Myocyte (in vitro differentiated cells): ENCODE measurements around the gene USP54. TPM values are rescaled to one million over a fixed set of nuclear protein-coding genes. Genes with fewer than 3 reads are reported as not detected.
"Not testable (repeated sequence)": the region's sequence is repeated elsewhere in the genome, so short reads cannot be mapped to it uniquely, and the experiment has no call there.

Experiments used
- DNase-seq: peaks from one replicate; pipeline ENCODE4 v3.0.0-alpha.2; 2012; ENCODE audit warnings: low read depth
- polyA plus RNA-seq: library from polyadenylated mRNA; unstranded; fragments of >200 nt; gene quantifications from one replicate; pipeline ENCODE4 v1.2.1, GENCODE V29; 2012; ENCODE audit warnings: missing spikeins
- total RNA-seq: library from RNA; depleted of rRNA; stranded (reverse); fragments of >200 nt; gene quantifications from 2 replicates; pipeline ENCODE4 v1.2.3, GENCODE V29; 2014

USP54 gene, protein sequence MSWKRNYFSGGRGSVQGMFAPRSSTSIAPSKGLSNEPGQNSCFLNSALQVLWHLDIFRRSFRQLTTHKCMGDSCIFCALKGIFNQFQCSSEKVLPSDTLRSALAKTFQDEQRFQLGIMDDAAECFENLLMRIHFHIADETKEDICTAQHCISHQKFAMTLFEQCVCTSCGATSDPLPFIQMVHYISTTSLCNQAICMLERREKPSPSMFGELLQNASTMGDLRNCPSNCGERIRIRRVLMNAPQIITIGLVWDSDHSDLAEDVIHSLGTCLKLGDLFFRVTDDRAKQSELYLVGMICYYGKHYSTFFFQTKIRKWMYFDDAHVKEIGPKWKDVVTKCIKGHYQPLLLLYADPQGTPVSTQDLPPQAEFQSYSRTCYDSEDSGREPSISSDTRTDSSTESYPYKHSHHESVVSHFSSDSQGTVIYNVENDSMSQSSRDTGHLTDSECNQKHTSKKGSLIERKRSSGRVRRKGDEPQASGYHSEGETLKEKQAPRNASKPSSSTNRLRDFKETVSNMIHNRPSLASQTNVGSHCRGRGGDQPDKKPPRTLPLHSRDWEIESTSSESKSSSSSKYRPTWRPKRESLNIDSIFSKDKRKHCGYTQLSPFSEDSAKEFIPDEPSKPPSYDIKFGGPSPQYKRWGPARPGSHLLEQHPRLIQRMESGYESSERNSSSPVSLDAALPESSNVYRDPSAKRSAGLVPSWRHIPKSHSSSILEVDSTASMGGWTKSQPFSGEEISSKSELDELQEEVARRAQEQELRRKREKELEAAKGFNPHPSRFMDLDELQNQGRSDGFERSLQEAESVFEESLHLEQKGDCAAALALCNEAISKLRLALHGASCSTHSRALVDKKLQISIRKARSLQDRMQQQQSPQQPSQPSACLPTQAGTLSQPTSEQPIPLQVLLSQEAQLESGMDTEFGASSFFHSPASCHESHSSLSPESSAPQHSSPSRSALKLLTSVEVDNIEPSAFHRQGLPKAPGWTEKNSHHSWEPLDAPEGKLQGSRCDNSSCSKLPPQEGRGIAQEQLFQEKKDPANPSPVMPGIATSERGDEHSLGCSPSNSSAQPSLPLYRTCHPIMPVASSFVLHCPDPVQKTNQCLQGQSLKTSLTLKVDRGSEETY (N-terminal part only)
- total RNA-seq, result 79.9 and 88.8 TPM in 2 replicates
- polyA plus RNA-seq, result 46.4 TPM

DNA sequence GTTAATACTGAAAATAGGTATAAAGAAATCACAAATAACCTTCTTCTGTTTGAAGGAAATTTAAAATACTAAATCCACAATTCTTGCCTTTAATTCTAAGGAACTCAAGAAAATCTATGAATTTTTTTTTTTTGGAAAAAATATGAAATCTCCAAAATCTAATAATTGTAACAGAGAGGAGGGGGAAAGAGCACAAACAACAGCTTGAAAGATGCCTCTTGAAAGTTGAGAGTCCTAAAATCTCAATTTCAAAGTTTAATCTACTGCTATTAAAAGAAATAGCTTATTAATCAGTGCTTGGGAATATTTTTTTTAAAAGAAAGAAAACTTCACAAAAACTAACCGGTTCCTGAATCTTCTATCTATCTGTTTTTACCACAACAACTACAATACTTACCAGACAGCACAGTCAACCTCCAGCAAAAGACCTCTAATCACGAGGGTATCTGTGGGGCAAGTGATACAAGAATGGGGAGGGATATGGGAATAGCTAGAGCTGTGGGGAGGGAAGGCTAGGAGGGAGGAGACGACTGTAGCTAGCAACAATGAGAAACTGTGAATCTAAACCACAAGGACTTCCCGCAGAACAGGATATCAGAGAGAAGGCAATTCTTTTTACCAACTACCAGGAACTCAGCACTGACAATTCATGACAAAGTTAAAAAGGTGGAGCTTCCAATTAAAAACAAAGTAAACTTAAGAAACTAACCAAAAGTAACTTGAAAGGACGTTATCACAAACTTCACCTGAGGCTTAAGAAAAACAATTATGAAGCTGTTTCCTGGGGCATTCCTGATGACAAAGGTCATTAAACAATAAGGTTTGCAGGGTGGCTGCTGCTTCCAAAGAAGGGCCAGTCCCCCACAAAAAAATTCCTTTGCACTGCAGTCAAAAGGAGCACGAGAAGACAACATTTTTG, at the start of gene USP54:
USP54 (minus strand) TSS at position 462 of the 919 bp plus-strand sequence. CDS start 15,684 bp downstream, outside the sequence.
- peak; percentile 93 for DNase-seq

DNA sequence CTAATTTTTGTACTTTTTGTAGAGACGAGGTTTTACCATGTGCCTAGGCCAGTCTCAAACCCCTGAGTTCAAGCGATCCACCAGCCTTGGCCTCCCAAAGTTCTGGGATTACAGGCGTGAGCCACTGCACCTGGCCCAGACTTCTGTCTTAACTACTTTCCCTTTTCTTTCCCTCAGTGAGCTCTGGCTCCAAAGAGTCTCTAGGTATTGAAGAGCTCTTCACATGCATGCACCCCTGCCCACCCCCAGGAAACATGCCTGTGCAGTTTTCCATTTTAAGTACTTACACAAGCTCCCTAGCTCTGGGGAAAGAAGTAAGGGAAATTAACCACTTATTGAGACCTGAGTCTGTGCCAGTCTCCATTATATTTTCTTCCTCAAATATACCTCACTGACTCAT, 48.1 kb upstream of the USP54 start:
- DNase-seq, result no peak

DNA sequence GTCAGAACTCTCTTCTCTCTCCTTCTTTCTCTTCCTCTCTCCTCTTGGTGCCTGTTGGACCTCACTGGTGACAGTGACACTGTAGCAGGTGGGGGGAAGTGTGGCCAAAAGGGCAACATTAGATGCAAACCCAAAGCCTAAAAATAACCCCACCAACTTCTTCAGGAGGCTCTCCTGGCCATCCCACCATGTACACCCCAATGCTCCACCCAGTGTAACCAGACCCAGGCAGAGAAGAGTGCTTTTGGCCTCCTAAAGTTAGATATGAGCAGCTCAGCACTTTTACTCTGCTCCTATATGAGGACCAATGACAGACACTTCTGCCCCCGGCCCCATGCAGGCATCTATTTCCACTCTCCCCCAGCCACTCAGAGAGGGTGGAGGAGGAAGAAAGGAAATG, 44.6 kb upstream of the USP54 start:
- peak; percentile 84 for DNase-seq

DNA sequence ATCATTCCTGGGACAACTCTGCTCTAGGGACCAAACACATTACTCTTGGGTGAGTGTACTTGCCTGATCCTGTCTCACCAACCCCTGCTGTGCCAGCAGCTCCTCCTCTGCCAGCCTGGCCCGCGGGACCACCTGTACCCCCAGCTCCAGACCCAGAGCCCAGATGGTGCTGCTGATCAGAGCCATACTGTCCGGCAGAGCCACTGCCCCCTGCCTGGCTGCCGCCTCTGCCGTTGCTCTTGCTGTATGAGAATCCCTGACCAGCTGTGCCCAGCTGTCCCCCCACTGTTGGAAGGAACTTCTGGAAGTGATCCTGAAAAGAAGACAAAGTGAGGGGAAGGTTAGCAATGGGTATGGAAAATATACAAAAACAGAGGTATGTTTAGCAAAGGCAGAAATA, 43.3 kb upstream of the USP54 start:
- no peak for DNase-seq

DNA sequence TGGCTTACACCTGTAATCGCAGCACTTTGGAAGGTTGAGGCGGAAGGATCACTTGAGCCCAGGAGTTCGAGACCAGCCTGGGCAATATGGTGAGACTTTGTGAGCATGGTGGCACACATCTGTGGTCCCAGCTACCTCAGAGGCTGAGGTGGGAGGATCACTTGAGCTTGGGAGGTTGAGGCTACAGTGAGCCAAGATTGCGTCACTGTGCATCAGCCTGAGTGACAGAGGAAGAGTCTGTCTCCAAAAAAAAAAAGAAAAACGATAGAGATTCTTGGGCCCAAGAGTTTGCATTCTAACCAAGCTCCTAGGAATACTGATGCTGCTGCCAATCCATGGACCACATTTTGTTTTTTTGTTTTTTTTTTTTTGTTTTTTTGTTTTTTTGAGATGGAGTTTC, 38.0 kb upstream of the USP54 start:
- no peak for DNase-seq

DNA sequence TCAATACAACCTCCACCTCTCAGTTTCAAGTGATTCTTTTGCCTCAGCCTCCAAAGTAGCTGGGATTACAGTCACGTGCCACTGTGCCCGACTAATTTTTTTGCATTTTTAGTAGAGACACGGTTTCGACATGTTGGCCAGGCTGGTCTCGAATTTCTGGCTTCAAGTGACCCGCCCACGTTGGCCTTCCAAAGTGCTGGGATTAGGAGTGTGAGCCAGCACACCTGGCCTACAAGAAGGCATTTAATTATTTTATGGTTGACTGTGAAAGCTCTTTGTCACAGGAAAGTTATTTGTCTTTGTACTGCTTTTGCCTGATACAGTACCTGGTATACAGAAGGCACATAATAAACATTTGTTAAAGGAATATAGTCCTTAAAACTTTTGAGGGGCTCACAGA, 37.3 kb upstream of the USP54 start:
- DNase-seq, result no peak

DNA sequence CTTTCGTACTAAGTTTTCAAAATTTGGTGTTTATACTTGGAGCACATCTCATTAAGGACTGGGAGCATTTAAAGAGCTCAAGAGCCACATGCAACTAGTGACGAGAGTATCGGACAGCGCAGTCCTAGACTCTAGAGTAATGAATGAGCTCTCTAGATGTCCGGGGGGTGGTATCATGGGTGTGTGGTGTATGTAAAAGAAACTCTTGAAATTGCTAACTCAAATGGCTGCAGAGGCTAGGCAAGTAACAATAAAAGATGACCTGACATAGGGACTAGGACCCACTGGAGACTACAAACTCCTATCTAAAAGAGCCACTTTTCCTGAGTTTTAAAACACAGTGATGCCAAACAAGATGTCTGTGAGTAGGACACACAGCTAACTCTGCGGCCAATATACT, 36.2 kb upstream of the USP54 start:
- DNase-seq, result no peak

DNA sequence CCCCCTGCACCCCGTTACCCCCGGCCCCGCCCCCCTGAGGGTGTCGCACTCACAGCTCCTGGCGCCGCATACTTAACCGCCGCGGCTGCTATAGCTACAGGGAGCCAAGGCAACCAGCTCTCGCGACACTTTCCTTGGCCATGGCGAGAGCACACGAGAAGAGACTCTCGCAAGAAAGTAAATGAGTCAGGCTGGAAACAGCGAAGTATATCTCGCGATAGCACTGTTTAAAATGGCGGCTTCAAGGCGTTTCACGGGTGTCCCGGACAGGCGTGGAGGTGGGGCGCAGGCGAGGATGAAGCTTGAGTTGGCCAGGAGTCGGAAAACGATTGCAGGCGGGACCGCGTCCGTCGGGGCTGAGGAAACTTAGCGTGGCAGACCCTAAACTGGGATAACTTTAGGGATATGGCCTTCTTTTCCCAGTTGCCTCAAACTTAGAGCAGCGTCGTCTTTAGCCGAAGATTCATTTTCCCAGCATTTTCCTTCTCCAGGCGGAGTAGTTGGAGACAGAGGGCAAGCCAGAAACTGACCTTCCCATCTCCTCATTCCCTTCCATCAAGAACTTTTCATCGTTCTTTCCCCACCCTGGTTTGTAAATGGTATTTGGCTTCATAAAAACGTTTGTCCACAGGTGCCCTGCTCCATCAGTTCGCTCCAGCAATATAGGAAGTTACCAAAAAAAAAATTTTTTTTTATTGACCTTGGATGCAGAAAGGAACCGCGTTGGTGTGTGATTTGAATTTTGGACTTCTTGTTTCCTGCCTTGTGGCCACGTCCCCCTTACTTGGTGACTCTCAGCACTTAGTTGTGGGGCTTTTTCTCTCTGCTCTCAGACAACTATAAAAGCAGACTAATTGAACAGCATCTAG, 35.0 kb upstream of the USP54 start:
- DNase-seq, result peak; percentile 99

DNA sequence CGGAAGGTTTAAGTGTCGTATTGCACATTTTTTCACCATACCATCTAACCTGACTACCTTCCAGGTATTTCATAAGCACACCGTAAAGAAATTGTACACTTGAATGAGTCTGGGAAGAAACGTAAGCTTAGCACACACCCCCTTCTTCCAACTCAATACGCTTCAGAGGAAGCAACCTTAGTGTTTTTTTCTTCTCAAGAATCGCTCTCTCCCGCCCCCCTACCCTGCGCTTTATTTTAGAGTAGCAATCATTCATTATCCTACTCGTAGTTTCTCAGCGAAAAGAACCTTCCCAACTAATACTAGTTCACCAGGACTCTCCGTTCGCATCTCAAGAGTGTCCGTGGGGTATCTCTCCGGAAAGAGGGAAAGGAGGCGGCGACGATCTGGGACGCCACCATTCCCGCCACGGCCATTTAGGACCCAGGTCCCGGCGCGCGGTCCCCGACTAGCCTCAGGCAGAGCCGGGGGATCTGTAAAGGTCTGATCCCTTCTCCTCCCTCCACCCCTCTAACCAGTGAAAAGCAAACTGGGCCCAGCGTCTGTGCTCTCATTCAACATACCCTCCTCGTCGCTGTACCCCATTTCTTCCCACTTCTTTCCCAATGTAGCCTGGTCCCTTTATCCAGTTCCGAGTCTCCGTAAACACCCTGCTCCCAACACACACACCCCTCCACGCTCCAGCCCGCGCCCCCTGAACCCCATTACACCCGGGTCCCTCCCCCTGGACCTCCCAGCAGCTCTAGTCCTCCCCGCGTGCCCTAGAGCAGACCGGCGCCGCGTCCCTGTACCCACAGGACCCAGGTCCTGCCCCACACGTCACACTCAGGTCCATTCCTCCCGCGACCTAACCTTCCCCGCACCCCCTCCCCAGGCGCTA, 34.1 kb upstream of the USP54 start:
- peak; percentile 47 for DNase-seq

DNA sequence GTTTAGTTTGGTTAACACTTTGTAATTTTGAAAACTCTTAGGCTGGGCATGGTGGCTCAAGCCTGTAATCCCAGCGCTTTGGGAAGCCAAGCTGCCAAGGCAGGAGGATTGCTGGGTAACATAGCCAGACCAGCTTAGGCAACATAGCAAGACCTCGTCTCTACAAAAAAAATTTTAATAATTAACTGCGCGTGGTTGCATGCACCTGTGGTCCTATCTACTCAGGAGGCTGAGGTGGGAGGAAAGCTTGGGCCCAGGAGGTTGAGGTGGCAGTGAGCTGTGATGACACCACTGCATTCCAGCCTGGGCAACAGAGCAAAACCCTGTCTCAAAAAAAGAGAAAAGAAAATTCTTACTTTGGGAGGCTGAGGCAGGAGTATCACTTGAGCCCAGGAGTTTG, 31.9 kb upstream of the USP54 start:
- no peak for DNase-seq

DNA sequence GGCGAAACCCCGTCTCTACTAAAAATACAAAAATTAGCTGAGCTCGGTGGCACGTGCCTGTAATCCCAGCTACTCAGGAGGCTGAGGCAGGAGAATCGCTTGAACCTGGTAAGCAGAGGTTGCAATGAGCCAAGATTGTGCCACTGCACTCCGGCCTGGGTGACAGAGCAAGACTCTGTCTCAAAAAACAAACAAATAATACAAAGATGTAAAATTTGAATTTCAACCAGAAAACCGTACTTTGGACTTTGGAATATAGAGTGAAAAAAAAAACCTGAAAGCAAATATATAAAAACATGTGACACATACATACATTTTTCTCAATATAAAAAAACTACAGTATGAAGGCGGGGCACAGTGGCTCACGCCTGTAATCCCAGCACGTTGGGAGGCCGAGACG, 29.8 kb upstream of the USP54 start:
- DNase-seq, result not testable (repeated sequence)

DNA sequence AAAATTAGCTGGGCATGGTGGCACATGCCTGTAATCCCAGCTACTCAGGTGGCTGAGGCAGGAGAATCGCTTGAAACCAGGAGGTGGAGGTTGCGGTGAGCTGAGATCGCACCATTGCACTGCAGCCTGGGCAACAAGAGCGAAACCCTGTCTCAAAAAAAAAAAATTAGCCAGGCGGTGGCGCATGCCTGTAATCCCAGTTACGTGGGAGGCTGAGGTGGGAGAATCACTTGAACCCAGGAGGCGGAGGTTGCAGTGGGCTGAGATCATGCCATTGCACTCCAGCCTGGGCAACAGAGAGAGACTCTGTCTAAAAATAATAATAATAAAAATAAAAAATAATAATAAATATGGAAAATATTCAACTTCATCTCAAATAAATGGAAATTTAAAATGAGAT, 26.0 kb upstream of the USP54 start:
- DNase-seq, result not testable (repeated sequence)

DNA sequence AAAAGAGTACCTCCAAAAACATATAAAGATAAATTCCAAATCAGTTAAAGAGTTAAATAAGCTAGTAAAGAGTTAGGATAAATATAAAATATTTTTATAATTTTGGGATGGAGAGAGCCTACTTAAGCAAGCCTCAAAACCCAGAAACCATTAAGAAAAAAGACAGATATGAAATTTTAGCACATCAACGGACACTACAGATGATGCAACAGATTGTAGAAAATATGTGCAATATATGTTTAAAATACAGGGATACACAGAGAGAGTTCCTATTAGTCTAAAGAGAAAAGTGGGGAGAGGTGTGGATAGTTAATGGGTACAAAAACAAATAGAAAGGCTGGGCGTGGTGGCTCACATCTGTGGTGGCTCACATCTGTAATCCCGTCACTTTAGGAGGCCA, 23.6 kb upstream of the USP54 start:
- DNase-seq, result no peak

DNA sequence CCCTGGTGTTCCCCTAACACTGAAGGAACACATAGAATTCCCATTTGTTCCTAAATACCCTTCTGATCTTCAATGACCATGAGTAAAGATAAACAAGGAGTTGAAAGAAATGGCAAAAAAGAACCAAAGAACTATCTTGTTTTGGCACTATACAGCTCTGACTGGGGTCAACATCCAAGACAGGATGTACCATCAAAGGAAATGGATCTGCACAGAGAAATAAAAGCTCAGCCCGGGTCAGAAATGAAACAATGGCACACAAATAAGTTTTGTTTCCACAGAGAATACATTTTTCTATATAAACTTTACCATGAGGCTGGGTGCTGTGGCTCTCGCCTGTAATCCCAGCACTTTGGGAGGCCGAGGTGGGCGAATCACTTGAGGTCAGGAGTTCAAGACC, 18.0 kb upstream of the USP54 start:
- DNase-seq, result no peak

DNA sequence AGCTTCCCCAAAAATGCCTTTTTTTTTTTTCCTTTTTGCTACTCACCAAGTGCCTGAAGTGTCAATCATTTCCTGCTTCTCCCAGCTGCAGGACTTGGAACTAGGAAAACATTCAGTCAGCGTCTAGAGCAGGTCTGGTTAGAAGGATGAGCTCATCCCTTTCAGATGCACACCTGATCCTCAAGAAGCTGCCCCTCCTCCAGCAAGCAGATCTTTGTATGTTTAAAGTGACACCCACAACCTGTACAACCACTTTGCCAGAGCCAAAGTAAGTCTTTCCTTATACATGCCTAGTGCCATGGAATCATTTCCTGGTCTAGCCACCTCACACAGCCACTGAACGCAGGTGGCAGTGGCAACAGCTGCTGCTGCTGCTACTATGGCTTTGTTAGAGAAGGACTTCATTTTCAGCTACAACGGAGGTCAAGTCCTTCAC, 10.4 kb upstream of the USP54 start:
- peak; percentile 51 for DNase-seq

DNA sequence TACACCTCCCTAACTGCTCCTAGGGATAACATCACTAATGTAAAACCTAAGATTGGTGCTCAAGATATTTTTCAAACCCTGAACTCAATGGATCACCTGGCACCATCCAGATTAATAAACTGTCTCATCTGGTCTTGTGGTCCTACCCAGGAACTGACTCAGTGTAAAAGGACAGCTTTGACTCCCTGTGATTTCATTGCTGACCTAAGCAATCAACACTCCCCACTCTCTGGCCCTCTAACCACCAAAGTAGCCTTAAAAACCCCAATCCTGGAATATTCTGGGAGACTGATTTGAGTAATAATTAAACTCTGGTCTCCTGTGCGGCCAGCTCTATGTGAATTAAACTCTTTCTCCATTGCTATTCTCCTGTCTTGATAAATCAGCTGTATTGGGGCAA, 6.2 kb upstream of the USP54 start:
- no peak for DNase-seq

DNA sequence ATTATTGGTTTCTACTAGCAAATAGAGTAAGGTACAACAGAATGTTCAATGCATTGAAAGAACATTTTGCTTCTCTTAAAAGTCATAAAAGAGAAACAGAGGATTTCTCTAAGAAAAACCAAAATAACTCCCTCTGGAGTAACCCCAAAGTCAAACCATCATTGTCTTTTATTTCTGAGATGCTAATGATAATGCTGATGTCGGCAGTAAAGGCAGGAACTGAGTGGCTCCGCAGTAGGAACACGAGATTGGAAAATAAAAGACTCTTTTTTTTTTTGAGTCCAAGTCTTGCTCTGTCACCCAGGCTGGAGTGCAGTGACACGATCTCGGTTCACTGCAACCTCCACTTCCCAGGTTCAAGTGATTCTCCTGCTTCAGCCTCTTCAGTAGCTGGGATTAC, 2.7 kb upstream of the USP54 start:
- no peak for DNase-seq

DNA sequence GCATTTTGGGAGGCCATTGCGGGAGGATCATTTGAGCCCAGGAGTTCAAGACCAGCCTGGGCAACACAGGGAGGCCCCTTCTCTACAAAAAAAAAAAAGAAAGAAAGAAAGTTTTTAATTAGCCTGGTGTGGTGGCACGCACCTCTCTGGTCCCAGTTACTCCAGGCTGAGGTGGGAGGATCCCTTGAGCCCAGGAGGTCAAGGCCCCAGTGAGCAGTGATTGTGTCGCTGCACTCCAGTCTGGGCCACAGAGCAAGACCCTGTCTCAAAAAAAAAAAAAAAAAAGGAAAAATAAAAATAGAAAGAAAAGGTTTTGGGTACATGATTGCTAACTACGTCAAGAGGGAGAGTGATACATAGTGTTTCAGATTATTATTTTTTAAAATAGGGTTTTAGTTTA, 2.0 kb upstream of the USP54 start:
- DNase-seq, result no peak
